GM23248 (cell line): Measurements from ENCODE around the gene MAP2K1. TPM values are rescaled to one million over a fixed set of nuclear protein-coding genes. Genes with fewer than 3 reads are reported as not detected.

Experiments
- DNase-seq: peaks from one replicate; pipeline ENCODE4 v3.0.0-alpha.2; 2015
- H2AFZ ChIP-seq: fragments of 200-600 bp; sonication (generic); 2 replicates; pipeline ENCODE4 v1.6.1; 2016; ENCODE audit warnings: antibody characterized with exemption
- H3F3A ChIP-seq: fragments of 200-600 bp; sonication (generic); 2 replicates; pipeline ENCODE4 v1.6.1; 2016; ENCODE audit warnings: mild to moderate bottlenecking, antibody characterized with exemption, mixed run types; ENCODE audit not compliant: insufficient read depth
- H3K27ac ChIP-seq: fragments of 200-600 bp; sonication (generic); 2 replicates; pipeline ENCODE4 v1.5.1; 2016; ENCODE audit warnings: mild to moderate bottlenecking
- H3K27me3 ChIP-seq: fragments of 200-600 bp; sonication (generic); replicated peaks from 2 replicates; pipeline ENCODE4 v1.6.1; 2016; ENCODE audit warnings: mild to moderate bottlenecking; ENCODE audit not compliant: insufficient read depth
- H3K36me3 ChIP-seq: fragments of 200-600 bp; sonication (generic); 2 replicates; pipeline ENCODE4 v1.6.1; 2016; ENCODE audit warnings: low read depth, mild to moderate bottlenecking
- H3K4me1 ChIP-seq: fragments of 200-600 bp; sonication (generic); 2 replicates; pipeline ENCODE4 v1.6.1; 2016; ENCODE audit warnings: mild to moderate bottlenecking; ENCODE audit not compliant: insufficient read depth
- H3K4me2 ChIP-seq: fragments of 200-600 bp; sonication (generic); one replicate; pipeline ENCODE4 v1.6.1; 2016; ENCODE audit warnings: mild to moderate bottlenecking; ENCODE audit not compliant: unreplicated experiment
- H3K4me3 ChIP-seq: fragments of 200-600 bp; sonication (generic); 2 replicates; pipeline ENCODE4 v1.5.1; 2016; ENCODE audit warnings: mild to moderate bottlenecking
- H3K79me2 ChIP-seq: fragments of 200-600 bp; sonication (generic); 2 replicates; pipeline ENCODE4 v1.6.1; 2016; ENCODE audit warnings: mild to moderate bottlenecking; ENCODE audit not compliant: insufficient read depth
- H3K9ac ChIP-seq: fragments of 200-600 bp; sonication (generic); 2 replicates; pipeline ENCODE4 v1.6.1; 2016; ENCODE audit warnings: mild to moderate bottlenecking
- H3K9me2 ChIP-seq: fragments of 200-600 bp; sonication (generic); 2 replicates; pipeline ENCODE4 v1.6.1; 2016; ENCODE audit warnings: mixed run types, mild to moderate bottlenecking, moderate library complexity; ENCODE audit not compliant: insufficient read depth
- H3K9me3 ChIP-seq: fragments of 200-600 bp; sonication (generic); one replicate; pipeline ENCODE4 v1.6.1; 2017; ENCODE audit warnings: low read depth
- H4K20me1 ChIP-seq: fragments of 200-600 bp; sonication (generic); 2 replicates; pipeline ENCODE4 v1.6.0; 2016; ENCODE audit not compliant: insufficient read depth
- EZH2 ChIP-seq: fragments of 200-600 bp; sonication (generic); IDR thresholded peaks from 2 replicates; pipeline ENCODE4 v1.6.1; 2018; ENCODE audit warnings: antibody characterized with exemption, mild to moderate bottlenecking; ENCODE audit not compliant: insufficient read depth, poor library complexity, severe bottlenecking
- EZH2phosphoT487 ChIP-seq: fragments of 200-600 bp; sonication (generic); IDR thresholded peaks from 2 replicates; pipeline ENCODE4 v1.6.1; 2018; ENCODE audit warnings: antibody characterized with exemption, moderate library complexity, mild to moderate bottlenecking, low read depth; ENCODE audit not compliant: insufficient read depth
- WGBS, 2 experiments: methylation state at CpG; one replicate each; pipeline ENCODE4 v1.1.6; 2015 to 2017; ENCODE audit warnings: low lambda C conversion rate in 2 of 2, low coverage in 1 of 2; ENCODE audit errors: missing lambda C conversion rate in 2 of 2; 5-methylcytosine and 5-hydroxymethylcytosine counted together
- in situ Hi-C: fragments of 300-500 bp; cut with MboI; formaldehyde crosslinking; loops from 2 replicates; pipeline ENCODE4 v1.15.0; 2020
- polyA plus RNA-seq: library from polyadenylated mRNA; unstranded; fragments of >200 nt; fragmentation: Nextera tagmentation; extraction: Ambion mirVana; gene quantifications from 2 replicates; pipeline ENCODE4 v1.2.1, GENCODE V29; 2016
- total RNA-seq: library from RNA; depleted of rRNA; stranded (reverse); fragments of >200 nt; shearing (Covaris generic); gene quantifications from 2 replicates; pipeline ENCODE4 v1.2.3, GENCODE V29; 2014

Gene MAP2K1
- total and polyA plus RNA-seq, 2 experiments from 2014 or later: 55.7 to 56.2 TPM

DNA sequence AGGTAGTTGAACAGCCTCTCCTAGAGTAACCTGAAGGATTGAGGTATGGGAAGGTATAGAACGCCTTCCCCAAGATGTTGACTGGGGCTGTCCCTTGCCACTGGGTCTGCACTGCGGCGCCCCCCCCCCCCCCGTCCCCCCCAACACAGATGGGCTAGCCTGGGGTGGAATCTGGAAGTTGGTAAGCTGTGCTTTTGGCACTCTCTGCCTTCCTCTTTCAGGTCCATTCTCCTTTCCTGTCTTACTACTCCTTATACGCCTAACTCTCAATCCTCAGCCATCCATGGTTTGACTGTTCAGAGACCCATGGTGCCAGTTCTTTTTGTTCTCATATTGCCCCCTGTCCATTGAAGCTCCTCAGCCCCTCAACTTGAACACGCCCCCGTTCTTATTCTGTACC lies 42.8 kb downstream of the MAP2K1 start:
- 85 to 86% methylated on average over 6 to 7 of the region's 7 CpGs for WGBS, 2 experiments
- Histone ChIP-seq H3K4me1 (no peaks in the 10 kb centered on the region), H3K9me2 (no peaks in the 10 kb centered on the region), H3K9ac (no peak overlapping the region), H3F3A (no peaks in the 10 kb centered on the region), H3K27me3 (no peaks in the 10 kb centered on the region), H3K9me3 (no peaks in the 10 kb centered on the region), H3K36me3 (no peaks in the 10 kb centered on the region), H3K4me3 (no peak overlapping the region), H3K4me2 (no peak overlapping the region), H3K79me2 (peaks cover 99% of the 10 kb centered on the region), H2AFZ (no peak overlapping the region), H3K27ac (no peak overlapping the region), H4K20me1 (peaks cover 6% of the 10 kb centered on the region)
- no peak for DNase-seq
- in situ Hi-C loops: no loop called here
- TF ChIP-seq EZH2phosphoT487 (no peak), EZH2 (no peak)

GRCh38 chr15:66430627-66431255 lies 44.0 kb downstream of the MAP2K1 start:
- no peaks in the 10 kb centered on the region for H3K9me2 ChIP-seq
- peaks cover 6% of the 10 kb centered on the region for H4K20me1 ChIP-seq
- H3K4me3 ChIP-seq: no peak overlapping the region
- H3K9me3 ChIP-seq: no peaks in the 10 kb centered on the region
- no peak overlapping the region for H3K4me2 ChIP-seq
- 65 to 80% methylated on average over 3 of the region's 3 CpGs for WGBS, 2 experiments
- in situ Hi-C loops: no loop called here
- no peak for DNase-seq
- no peaks in the 10 kb centered on the region for H3K27me3 ChIP-seq
- no peaks in the 10 kb centered on the region for H3K4me1 ChIP-seq
- H3K9ac ChIP-seq: no peak overlapping the region
- H2AFZ ChIP-seq: no peak overlapping the region
- no peaks in the 10 kb centered on the region for H3K36me3 ChIP-seq
- H3F3A ChIP-seq: no peaks in the 10 kb centered on the region
- TF ChIP-seq EZH2: no peak
- no peak for TF ChIP-seq EZH2phosphoT487
- no peak overlapping the region for H3K27ac ChIP-seq
- peaks cover 99% of the 10 kb centered on the region for H3K79me2 ChIP-seq

DNA sequence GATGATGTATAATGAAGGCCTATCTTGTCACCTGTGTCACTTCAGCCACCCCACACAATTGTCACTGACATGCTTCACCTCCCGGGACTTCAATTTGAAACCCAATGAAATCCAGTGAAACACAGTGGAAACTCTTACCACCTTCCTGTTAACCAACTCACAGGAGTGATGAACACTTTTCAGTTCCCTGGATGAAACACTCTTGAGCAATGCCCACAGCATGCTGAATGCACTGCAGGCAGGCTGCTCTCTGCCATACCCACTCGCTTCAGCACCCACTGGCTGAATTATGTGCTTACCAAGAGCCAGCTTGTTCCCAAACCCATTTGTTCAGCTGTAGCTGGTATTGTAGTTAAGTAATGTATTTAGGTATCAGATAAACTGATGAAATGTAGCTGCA lies 47.0 kb downstream of the MAP2K1 start:
- no peak overlapping the region for H3K4me2 ChIP-seq
- H3F3A ChIP-seq: no peaks in the 10 kb centered on the region
- TF ChIP-seq EZH2 (no peak), EZH2phosphoT487 (no peak)
- in situ Hi-C loops: no loop called here
- H3K79me2 ChIP-seq: peaks cover 86% of the 10 kb centered on the region
- H3K9me3 ChIP-seq: no peaks in the 10 kb centered on the region
- no peaks in the 10 kb centered on the region for H3K27me3 ChIP-seq
- H2AFZ ChIP-seq: no peak overlapping the region
- peaks cover 6% of the 10 kb centered on the region for H4K20me1 ChIP-seq
- no peaks in the 10 kb centered on the region for H3K9me2 ChIP-seq
- WGBS, 2 experiments: 92 to 95% methylated on average over 2 of the region's 2 CpGs
- no peak overlapping the region for H3K9ac ChIP-seq
- H3K36me3 ChIP-seq: peaks cover 18% of the 10 kb centered on the region; the same call in 1 of the 2 replicates
- DNase-seq: peak; percentile 43
- H3K27ac ChIP-seq: no peak overlapping the region
- H3K4me3 ChIP-seq: no peak overlapping the region
- H3K4me1 ChIP-seq: no peaks in the 10 kb centered on the region

DNA sequence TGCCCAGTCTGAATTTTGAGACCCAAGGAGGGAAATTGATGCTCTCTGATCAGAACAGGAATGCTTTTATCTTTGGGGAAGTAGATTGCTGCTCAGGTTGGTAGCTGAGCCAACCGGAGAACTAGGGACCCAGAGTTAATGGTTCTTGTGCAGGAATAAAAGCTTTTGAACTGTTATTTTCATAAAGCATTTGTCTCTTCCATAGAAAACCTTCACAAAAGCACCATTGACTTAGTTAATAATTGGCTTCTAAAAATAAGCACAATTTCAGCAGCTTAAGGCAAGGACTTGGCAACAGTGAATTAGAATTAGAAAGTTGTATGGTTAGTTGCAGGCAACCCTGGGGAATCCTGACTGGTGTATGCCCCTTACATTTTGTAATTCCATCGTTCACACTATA lies 53.8 kb downstream of the MAP2K1 start:
- no peak overlapping the region for H3K9ac ChIP-seq
- no peaks in the 10 kb centered on the region for H3K9me3 ChIP-seq
- H4K20me1 ChIP-seq: no peaks in the 10 kb centered on the region
- peaks cover 42% of the 10 kb centered on the region for H3K36me3 ChIP-seq
- no peaks in the 10 kb centered on the region for H3K9me2 ChIP-seq
- H3K4me1 ChIP-seq: no peaks in the 10 kb centered on the region
- no peaks in the 10 kb centered on the region for H3F3A ChIP-seq
- no peak overlapping the region for H3K4me3 ChIP-seq
- TF ChIP-seq EZH2phosphoT487 (no peak), EZH2 (no peak)
- no peak overlapping the region for H3K4me2 ChIP-seq
- no peak overlapping the region for H2AFZ ChIP-seq
- peaks cover 20% of the 10 kb centered on the region for H3K79me2 ChIP-seq
- in situ Hi-C loops: no loop called here
- no peak for DNase-seq
- H3K27me3 ChIP-seq: no peaks in the 10 kb centered on the region
- H3K27ac ChIP-seq: no peak overlapping the region
- WGBS, 2 experiments: 97 to 98% methylated on average over 2 of the region's 2 CpGs
